Skin of body (tissue), 2 donors: Measurements from ENCODE around the gene GRK5. TPM values are rescaled to one million over a fixed set of nuclear protein-coding genes. Genes with fewer than 3 reads are reported as not detected.

Experiments
- DNase-seq: peaks from one replicate; lab custom pipeline; 2025; lab: John Stamatoyannopoulos, UW
- total RNA-seq: library from RNA; depleted of rRNA; stranded (reverse); fragments of >200 nt; gene quantifications from one replicate; pipeline ENCODE4 v1.2.3, GENCODE V29; 2014

The GRK5 gene
- total RNA-seq, 1 donor from 2014 or later: 10.7 TPM

GRCh38 chr10:119198438-119198837 lies 8.9 kb upstream of the GRK5 start:
- DNase-seq: no peak

GRCh38 chr10:119199231-119199992 lies 8.0 kb upstream of the GRK5 start:
- peak; percentile 84 for DNase-seq

- DNase-seq: no peak
Observed at GRCh38 chr10:119201233-119201632, 6.1 kb upstream of the GRK5 start.

GRCh38 chr10:119203006-119203405 lies 4.4 kb upstream of the GRK5 start:
- DNase-seq: no peak

- no peak for DNase-seq
Observed at GRCh38 chr10:119205894-119206602, 1.3 kb upstream of the GRK5 start.

- DNase-seq: peak; percentile 61
Observed at GRCh38 chr10:119206603-119207365, 587 bp upstream of the GRK5 start.

GRCh38 chr10:119207713-119208552 lies 562 bp downstream of the GRK5 start:
- peak; percentile 50 for DNase-seq

- DNase-seq: no peak
Observed at GRCh38 chr10:119208553-119208940, 1.2 kb downstream of the GRK5 start.

- peak; percentile 44 for DNase-seq
Observed at GRCh38 chr10:119209035-119209735, 1.8 kb downstream of the GRK5 start.

GRCh38 chr10:119209736-119210355 lies 2.5 kb downstream of the GRK5 start:
- no peak for DNase-seq

- DNase-seq: no peak
Observed at GRCh38 chr10:119210633-119211032, 3.3 kb downstream of the GRK5 start.

GRCh38 chr10:119211176-119211575 lies 3.8 kb downstream of the GRK5 start:
- peak; percentile 49 for DNase-seq

- no peak for DNase-seq
Observed at GRCh38 chr10:119211625-119212441, 4.5 kb downstream of the GRK5 start.

- no peak for DNase-seq
Observed at GRCh38 chr10:119215371-119215770, 8.0 kb downstream of the GRK5 start.

GRCh38 chr10:119216127-119216526 lies 8.8 kb downstream of the GRK5 start:
- no peak for DNase-seq

GRCh38 chr10:119217401-119217800 lies 10.0 kb downstream of the GRK5 start:
- DNase-seq: no peak

GRCh38 chr10:119217991-119218490 lies 10.7 kb downstream of the GRK5 start:
- peak; percentile 28 for DNase-seq

GRCh38 chr10:119219871-119220270 lies 12.5 kb downstream of the GRK5 start:
- peak; percentile 68 for DNase-seq

- DNase-seq: peak; percentile 64
Observed at GRCh38 chr10:119221201-119221600, 13.8 kb downstream of the GRK5 start.
